NCI-H510A treated with DMSO at 0.1 percent for 48 hours (cell line): ENCODE measurements around the gene FBLN1.
"Not testable (repeated sequence)": the region's sequence is repeated elsewhere in the genome, so short reads cannot be mapped to it uniquely, and the experiment has no call there.

ENCODE experiments used
- DNase-seq: peaks from one replicate; lab custom pipeline; 2025; lab: John Stamatoyannopoulos, UW

The FBLN1 gene, protein sequence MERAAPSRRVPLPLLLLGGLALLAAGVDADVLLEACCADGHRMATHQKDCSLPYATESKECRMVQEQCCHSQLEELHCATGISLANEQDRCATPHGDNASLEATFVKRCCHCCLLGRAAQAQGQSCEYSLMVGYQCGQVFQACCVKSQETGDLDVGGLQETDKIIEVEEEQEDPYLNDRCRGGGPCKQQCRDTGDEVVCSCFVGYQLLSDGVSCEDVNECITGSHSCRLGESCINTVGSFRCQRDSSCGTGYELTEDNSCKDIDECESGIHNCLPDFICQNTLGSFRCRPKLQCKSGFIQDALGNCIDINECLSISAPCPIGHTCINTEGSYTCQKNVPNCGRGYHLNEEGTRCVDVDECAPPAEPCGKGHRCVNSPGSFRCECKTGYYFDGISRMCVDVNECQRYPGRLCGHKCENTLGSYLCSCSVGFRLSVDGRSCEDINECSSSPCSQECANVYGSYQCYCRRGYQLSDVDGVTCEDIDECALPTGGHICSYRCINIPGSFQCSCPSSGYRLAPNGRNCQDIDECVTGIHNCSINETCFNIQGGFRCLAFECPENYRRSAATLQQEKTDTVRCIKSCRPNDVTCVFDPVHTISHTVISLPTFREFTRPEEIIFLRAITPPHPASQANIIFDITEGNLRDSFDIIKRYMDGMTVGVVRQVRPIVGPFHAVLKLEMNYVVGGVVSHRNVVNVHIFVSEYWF

DNA sequence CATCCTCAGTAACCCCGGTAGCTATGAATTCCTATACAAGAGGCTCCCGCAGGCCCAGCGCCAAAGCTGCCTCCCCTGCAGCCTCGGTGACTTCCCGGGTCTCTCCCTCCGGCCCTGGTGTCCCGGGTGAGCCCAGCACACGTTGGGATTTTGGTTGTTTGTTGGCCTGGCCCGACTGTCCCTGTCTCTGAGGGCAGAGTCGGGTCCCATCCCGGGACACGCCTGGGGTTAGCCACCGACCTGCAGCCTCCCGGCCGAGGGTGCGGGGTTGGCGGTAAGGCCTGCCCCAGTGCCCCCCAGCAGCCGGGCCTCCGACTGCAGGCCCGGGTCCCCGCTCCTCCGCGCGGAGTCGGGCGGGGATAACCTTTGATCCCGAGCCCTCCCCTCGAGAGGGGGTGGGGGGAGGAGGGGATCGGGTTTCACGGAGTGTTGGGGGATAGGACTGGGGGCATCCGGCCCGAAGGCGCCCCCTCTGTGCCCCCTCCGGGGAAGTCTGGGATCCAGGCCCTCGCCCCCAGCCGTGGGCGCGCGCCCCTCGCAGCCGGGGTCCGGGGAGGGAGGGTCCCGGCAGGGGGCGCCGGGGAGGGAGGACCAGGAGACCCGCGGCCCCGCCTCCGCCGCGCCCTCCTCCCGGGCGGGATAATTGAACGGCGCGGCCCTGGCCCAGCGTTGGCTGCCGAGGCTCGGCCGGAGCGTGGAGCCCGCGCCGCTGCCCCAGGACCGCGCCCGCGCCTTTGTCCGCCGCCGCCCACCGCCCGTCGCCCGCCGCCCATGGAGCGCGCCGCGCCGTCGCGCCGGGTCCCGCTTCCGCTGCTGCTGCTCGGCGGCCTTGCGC is at the start of gene FBLN1:
FBLN1 (plus strand) TSS at position 669 of the 835 bp plus-strand sequence; CDS start at position 772, 103 bp downstream.
- DNase-seq = peak; percentile 18

GRCh38 chr22:45453764-45454163 is 48.9 kb upstream of the FBLN1 start:
- DNase-seq = no peak

DNA sequence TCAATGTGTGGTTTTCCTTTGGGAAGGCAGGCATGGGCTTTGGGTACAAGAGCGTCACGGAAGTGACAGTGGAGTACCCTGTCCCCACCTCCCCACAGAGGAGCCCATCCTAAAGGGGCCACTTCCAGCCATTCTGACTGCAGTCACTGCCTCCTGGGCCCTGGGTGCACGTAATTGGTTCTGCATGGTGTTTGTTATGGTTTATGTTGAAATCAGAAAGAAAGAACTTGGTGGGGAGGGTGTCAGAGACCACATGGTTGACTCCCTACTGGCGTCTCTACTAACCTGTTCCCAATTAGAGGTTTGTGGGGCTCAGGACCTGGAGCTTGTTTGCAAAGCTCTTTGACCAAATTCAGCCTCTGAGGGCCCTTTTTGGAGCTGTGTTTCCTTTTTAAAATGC is 48.4 kb upstream of the FBLN1 start:
- DNase-seq = no peak

- DNase-seq = no peak
These were observed 47.5 kb upstream of the FBLN1 start for GRCh38 chr22:45455212-45455611.

- no peak for DNase-seq
These were observed 47.1 kb upstream of the FBLN1 start for GRCh38 chr22:45455621-45456020.

DNA sequence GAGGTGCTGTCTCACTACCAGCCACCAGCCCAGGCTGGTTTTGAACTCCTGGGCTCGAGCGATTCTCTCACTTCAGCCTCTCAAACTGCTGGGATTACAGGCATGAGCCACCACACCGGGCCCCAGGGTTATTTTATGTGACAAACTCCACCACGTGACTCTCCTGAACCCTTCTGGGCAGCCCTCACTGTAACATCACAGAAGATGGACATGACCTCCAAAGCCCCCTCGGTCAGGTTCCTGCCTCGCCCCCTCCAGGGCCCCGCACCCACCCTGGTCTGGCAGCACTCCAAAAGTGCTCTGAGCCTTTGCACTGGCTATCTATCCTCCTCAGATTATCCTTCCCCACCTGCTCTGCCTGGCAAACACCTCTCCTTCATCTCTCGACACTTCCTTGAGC is 45.9 kb upstream of the FBLN1 start:
- DNase-seq = no peak

DNA sequence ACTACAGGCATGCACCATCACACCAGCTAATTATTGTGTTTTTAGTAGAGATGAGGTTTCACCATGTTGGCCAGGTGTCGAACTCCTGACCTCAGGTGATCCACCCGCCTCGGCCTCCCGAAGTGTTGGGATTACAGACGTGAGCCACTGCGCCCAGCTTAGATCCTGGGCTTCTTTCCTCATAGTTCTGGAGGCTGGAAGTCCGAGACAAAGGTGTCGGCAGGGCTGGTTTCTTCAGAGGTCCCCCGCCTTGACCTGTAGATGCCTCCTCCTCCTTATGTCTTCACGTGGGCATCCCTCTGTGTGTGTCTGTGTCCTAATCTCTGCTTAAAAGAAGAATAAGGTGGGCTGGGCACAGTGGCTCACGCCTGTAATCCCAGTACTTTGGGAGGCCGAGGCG is 44.2 kb upstream of the FBLN1 start:
- no peak for DNase-seq

DNA sequence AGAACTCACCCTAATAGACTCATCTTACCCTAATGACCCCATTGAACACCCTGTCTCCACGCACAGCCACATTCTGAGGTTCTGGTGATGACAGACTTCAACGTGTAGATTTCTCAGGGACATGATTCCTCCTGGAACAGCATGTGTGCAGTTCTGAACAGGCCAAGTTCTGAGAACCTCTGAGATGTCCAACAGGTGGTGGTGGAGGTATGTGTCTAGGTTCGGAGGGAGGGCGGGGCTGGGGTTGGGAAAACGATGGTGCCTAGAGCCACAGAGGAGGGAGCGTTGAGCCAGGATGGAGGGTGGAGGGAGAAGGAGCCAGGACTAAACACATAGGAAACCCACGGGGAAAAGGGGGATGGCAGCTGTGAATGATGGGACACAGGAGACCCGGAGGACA is 43.4 kb upstream of the FBLN1 start:
- DNase-seq = no peak

DNA sequence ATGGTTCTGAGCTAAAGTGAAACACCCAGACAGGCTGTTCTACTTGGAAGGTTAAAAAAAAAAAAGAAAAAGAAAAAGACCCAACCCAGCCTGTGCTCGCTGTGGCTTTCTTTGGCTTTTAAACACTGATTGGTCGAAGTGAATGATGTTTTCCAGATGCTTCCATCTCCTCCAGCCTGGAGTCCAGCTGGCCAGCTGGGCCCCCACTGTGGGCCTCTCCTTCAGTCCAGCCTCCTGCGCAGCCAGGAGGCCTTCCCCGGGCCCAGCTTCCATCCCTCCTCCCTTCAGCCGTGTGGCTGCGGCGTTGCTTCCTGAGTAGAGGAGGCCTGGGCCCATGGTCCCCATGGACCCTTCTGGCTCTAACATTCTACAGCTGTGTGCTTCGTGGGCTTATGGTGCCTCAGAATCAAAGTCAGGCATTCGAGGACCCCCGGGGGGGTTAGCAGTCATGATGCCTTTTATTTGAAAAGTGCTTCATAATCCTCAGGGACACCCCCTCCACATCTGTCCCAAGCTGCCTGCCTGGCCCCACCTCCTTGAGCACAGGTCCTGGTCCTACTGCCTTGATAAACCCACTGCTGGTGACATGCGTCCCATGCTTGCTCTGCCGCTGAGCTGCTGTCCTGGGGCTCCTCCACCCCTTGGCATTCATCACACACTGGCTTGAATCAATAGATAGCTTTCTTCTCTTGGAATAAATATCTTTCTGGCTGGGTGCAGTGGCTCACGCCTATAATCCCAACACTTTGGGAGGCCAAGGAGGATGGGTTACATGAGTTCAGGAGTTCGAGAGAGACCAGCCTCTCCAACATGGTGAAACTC is 42.2 kb upstream of the FBLN1 start:
- no peak for DNase-seq

- no peak for DNase-seq
These were observed 40.5 kb upstream of the FBLN1 start for GRCh38 chr22:45462034-45462655.

DNA sequence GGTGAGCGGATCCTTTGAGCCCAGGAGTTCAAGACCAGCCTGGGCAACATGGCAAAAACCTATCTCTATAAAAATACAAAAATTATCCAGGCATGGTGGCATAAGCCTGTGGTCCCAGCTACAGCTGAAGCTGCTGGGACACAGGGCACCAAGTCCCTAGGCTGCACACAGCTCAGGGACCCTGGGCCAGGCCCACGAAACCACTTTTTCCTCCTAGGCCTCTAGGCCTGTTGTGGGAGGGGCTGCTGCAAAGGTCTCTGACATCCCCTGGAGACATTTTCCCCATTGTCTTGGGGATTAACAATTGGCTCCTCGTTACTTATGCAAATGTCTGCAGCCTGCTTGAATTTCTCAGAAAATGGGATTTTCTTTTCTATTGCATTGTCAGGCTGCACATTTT is 39.0 kb upstream of the FBLN1 start:
- DNase-seq = not testable (repeated sequence)

DNA sequence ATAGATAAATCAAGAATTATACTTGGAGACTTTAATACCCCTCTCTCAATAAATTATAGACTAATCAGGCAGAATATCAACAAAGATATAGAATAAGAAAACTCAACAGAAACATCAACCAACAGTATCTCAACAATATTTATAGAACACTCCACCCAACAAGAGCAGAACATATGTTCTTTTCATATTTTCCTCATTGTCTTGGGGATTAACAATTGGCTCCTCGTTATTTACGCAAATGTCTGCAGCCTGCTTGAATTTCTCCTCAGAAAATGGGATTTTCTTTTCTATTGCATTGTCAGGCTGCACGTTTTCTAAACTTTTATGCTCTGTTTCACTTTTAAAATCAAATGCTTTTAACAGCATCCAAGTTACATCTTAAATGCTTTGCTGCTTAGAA is 37.0 kb upstream of the FBLN1 start:
- DNase-seq = no peak

GRCh38 chr22:45468872-45469271 is 33.8 kb upstream of the FBLN1 start:
- no peak for DNase-seq

GRCh38 chr22:45469281-45470073 is 33.2 kb upstream of the FBLN1 start:
- DNase-seq = no peak

DNA sequence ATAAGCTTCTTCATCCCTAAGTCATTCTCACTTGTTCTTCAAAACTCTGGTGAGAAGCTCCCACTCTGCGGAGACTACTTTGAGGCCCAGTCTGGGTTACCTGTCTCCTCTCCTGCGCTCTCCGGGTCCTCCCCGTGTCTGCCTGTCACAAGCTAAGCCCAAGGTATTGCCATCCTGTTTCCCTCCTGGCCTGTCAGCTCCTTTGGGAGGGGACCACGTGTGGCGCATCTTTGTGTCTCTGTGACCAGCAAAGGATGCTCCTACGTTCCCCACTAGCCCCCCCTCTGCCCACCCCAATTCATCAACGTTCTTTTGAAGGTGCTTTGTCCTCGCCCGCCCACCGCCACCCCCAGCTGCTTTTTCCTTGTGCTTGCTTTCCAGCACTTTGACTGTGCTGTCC is 31.8 kb upstream of the FBLN1 start:
- no peak for DNase-seq

DNA sequence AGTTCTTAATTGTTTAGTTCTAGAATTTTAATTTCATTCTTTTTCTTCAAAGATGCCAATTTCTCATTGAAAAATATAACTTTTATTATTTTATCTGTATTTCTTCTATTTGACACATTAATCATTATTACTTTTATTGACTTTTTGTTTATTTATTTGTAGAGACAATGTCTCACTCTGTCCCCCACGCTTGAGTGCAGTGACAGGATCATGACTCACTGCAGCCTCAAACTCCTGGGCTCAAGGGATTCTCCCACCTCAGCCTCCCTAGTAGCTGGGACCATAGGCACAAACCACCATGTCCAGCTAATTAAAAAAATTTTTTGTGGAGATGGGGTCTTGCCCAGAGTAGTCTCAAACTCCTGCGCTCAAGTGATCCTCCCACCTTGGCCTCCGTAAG is 30.3 kb upstream of the FBLN1 start:
- no peak for DNase-seq

- DNase-seq = no peak
These were observed 29.0 kb upstream of the FBLN1 start for GRCh38 chr22:45473626-45474237.

DNA sequence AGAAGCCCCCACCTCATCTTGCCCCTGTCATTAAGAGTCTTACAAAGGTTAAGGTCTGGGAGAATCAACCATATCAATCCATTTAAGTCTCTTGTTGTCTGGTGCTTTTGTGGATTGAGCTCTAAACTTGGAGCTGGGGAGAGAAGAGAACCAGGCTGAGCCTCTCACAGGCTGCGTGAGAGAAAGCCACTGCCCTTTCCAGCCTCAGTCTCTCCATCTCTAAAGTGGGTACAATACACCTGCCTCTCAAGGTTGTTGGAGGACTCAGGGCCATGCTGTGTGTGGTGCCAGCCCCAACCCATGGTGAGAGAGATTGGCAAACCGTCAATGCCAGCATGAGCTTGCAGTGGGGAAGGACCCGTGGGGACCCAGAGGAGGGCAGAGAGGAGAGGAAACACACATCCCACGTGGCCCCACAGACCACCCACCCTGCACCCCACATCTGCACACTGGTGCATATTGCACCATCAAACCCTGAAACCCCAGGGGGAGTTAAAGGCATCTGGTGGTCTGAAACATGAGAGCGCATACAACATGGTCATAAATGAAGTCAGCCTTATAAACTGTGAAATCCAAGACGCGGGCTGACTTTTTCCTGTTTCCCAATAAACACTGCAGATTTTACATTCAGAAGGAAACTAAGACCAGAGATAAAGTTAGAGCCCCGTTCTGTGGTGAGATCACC is 27.5 kb upstream of the FBLN1 start:
- no peak for DNase-seq

DNA sequence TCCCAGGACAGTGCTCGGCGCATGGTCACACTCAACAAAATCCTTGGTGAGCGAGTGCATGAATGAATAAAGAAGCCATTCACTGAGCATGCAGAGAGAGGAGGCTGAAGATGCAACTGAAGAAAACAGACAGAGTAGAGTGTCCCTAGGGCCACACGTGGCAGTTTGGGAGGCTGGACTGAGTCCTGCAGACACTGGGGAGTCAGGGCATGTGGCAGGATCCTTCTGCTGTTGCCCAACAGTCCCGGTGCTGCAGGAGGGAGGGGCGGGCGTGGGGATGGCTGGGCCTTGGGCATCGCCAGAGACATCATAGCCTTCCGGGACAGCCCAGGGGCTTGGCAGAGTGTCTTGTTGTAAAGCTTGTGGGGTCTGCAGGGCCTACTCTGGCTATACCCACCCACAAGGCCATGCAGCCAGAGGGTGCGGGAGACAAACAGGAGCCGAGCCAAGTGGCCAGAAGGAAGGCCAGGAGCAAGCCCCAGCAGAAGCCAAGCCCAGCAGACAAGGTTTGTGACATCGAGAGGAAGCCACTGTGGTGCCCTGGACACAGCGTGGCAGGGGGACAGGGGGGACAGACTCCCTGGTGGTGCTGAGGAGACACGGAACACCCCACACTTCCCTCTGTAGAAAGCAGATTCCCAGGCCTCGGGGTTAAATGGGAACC is 26.7 kb upstream of the FBLN1 start:
- no peak for DNase-seq
